GM18870 (cell line): ENCODE measurements around the gene OSGEPL1.
A peak's percentile ranks its signal among the peaks of the same experiment; 100 is the strongest.
"Not testable (repeated sequence)": the region's sequence is repeated elsewhere in the genome, so short reads cannot be mapped to it uniquely, and the experiment has no call there.

Experiments
- ATAC-seq: cut with Tn5 transposase; IDR thresholded peaks from one replicate; pipeline ENCODE4 v1.9.1; 2021; ENCODE audit warnings: moderate library complexity; ENCODE audit not compliant: unreplicated experiment

The OSGEPL1 gene, protein sequence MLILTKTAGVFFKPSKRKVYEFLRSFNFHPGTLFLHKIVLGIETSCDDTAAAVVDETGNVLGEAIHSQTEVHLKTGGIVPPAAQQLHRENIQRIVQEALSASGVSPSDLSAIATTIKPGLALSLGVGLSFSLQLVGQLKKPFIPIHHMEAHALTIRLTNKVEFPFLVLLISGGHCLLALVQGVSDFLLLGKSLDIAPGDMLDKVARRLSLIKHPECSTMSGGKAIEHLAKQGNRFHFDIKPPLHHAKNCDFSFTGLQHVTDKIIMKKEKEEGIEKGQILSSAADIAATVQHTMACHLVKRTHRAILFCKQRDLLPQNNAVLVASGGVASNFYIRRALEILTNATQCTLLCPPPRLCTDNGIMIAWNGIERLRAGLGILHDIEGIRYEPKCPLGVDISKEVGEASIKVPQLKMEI

GRCh38 chr2:189762551-189763298 lies at the start of gene OSGEPL1:
Gene OSGEPL1, minus strand, starts transcription at chr2:189762792. Its CDS starts 1,152 bp downstream, at chr2:189761640.
- peak; percentile 93 for ATAC-seq

DNA sequence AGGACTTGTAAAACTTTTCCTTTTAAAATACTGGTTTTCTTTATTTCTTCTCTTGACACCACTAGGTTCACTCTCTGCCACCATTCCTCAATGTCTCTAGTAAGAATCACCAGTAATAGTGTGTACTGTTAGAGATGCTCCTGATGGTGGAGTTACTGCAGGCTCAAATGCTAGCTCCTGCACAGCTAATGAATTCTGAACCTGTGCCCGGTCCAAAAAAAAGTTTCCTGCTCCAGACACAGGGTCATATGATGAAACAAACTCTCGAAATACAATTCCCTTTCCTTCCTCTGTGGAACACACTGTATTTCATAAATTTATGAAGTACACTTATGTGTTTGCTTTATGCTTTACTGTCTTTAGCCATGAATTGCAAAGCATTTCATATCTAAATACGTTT lies 40.8 kb upstream of the OSGEPL1 start:
- ATAC-seq = no peak

GRCh38 chr2:189802396-189802912 lies 39.9 kb upstream of the OSGEPL1 start:
- no peak for ATAC-seq

DNA sequence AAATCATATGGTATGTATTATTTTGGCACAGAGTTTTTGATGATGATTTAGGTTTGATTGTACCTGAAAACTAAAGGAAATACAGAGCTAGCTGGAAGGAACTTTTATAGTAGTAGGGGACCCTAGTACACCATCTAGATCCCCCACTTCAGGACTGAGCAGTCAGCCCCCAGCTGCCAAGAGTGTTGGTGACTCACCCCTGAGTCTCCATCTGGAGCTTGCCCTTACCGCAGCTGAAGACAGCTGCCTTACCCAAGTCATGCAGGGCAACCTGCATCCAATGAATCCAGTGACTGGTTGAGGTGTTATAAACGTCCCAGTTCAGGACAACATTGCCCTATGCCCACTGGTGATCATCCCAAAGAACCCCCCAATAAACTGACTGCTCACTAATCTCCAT lies 36.9 kb upstream of the OSGEPL1 start:
- no peak for ATAC-seq

GRCh38 chr2:189799030-189799331 lies 36.4 kb upstream of the OSGEPL1 start:
- ATAC-seq = no peak

DNA sequence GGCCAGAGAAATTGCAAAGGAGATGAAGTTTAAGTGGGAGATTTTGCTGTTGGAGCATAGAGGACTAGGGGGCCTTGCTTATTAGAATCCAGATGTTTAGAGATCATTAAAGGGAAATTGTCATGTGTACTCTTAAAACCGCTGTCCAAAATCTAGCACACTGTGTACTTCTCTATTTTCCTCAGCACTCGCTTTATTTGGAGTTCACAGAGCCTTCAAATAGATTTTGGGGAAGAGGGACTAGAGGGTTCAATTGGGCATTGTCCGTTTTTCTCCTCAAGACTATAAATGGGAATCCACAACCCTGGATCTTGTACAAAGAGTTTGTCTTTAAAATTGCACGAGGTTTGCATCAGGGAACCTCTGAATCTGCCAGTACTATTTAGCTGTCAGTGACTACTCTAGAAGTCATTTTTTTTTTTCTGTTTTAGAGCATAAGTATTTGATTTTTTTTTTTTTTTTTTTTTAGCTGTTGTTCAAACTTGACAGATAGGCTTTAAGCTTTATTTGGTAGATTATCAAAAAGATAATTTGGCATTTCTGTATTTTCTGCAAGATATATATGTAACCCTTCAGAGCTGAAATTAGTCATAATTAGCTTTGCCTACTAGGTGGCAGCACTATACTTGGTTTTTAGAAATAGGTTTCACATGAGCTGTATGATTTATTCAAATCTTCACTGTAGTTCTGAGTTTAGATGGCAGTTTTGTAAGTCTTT lies 35.9 kb upstream of the OSGEPL1 start:
- peak; percentile 86 for ATAC-seq

DNA sequence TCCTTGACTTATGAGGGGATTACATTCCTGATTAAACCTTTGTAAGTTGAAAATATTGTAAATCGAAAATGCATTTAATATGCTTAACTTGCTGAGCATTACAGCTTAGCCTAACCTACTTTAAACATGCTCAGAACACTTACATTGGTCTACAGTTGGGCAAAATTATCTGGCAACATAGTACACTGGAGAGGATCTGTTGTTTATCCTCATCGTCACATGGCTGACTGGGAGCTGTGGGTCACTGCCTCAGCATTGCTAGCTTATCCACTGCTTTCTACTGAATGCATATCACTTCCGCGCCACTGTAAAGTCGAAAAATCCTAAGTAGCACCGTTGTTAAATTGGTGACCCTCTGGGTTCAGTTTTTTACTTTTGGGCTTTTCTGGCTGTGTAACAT lies 35.3 kb upstream of the OSGEPL1 start:
- no peak for ATAC-seq

- no peak for ATAC-seq
Observed at GRCh38 chr2:189794310-189794709, 31.7 kb upstream of the OSGEPL1 start.

DNA sequence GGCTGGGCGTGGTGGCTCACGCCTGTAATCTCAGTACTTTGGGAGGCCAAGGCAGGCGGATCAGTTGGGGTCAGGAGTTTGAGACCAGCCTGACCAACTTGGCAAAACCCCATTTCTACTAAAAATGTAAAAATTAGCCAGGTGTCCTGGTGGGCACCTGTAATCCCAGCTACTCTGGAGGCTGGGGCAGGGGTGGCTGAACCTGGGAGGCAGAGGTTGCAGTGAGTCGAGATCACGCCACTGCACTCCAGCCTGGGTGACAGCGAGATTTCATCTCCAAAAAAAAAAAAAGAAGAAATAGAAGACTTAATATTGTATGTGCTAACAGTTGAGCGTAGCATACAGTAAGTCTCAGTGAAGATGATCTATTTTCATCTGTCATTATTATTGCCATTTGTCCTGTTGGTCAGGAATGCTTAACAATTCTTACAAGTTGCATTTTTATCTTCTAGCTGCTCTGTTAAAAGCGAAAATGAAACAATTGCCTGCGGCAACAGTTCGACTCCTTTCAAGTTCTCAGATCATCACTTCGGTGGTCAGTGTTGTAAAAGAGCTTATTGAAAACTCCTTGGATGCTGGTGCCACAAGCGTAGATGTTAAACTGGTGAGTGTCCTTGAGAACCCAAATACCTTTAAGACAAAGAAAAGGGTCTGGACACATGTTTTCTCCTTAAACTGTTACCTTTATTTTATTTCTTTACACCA lies 28.9 kb upstream of the OSGEPL1 start:
- ATAC-seq = no peak

GRCh38 chr2:189783927-189784867 lies 21.6 kb upstream of the OSGEPL1 start, which contains the start of the genes ORMDL1 and PMS1:
Gene ORMDL1, minus strand, starts transcription at chr2:189784339. Its CDS starts 1,744 bp downstream, at chr2:189782595.
Gene PMS1, plus strand, starts transcription at chr2:189784450. Its CDS starts 7,360 bp downstream, at chr2:189791810.
- ATAC-seq = peak; percentile 89

DNA sequence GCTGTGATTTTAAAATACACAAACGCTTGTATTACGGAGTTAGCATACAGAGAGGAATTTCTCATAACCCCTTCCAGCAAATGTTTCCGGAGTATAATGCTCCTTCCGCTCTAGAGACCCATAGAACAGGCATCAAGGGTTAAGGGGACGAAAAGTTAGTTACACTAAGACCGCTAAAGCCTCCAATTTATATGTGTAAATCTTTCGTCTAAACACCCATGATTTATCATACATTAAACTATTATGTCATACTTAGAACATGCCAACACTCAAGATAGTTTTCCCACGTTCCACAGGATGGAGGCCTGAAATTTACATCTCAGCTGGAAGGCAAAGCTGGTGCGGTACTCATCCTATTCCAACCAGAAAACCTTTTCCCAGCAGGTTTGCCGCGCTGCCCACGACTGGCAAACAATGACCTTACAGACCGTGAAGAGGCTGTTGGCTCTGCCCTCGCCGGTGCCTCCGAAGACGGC lies 20.9 kb upstream of the OSGEPL1 start:
- ATAC-seq = peak; percentile 26

DNA sequence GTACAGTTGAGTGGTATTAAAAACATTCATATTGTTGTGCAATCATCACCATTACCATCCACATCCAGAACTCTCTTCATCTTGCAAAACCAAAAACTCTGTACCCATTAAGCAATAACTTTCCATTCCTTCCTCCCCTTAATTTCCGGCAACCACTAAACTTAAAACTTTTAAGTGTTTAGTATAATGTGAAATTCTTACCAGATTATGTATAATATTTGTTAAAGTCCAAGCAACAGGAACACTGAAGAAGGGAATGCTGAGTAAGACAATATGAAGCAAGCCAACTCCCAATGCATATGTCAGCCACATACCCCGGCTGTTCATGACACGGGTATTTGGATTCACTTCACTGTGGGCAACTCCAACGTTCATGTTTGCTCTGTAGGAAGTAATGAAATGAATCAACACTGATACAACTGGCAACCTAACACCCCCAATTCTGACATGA lies 19.7 kb upstream of the OSGEPL1 start:
- no peak for ATAC-seq

GRCh38 chr2:189772212-189772611 lies 9.6 kb upstream of the OSGEPL1 start:
- no peak for ATAC-seq

GRCh38 chr2:189770590-189771322 lies 8.2 kb upstream of the OSGEPL1 start:
- ATAC-seq = no peak

DNA sequence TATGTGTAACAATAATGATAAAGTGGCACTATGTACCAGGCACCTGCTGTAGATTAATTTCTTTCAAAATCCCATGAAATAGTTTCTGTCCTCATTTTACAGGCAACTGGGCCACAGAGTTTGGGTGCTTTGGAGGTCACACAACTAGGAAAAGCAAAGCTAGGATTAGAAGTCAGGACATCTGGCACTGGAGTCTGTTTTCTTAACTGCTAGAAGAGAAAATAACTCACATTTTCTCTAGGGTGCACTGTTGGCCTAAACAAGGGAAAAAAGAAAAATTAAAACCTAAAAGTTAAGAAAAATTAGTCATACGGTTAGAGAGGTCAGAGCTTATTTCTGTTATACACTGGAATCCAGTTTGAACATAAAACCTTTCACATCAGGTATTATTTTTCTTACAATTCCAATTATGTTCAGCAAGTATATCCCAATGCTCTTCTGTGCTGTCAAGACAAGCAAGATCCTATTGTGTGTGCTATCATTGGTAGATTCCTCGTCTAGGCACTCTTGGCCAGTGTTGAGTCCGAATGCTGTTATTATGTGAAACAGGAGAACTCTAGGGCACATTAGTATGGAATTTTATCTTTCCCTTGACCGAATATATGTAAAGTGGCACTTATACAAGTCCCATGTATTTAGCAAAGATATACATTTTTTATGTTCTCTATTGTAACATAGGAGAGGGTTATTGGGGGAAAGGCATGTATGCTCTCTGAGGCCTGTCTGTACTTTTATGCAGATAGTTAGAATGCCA lies 1.5 kb upstream of the OSGEPL1 start:
- ATAC-seq = no peak

- ATAC-seq = no peak
Observed at GRCh38 chr2:189762229-189762550, 402 bp downstream of the OSGEPL1 start.

DNA sequence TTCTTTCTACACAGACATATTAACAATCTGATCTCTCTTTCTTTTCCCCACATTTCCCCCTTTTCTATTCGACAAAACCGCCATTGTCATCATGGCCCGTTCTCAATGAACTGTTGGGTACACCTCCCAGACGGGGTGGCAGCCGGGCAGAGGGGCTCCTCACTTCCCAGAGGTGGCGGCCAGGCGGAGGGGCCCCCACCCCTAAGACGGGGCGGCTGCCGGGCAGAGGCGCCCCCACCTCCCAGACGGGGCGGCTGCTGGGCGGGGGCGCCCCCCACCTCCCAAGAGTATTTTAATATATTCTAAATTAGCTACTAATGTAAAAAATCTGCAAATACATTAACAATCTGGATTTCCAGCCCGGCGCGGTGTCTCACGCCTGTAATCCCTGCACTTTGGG lies 2.4 kb downstream of the OSGEPL1 start:
- ATAC-seq = not testable (repeated sequence)

GRCh38 chr2:189756311-189756952 lies 6.2 kb downstream of the OSGEPL1 start:
- no peak for ATAC-seq
